Stomach (tissue), 4 donors: ENCODE results near the gene TPI1.

Experiments used
- POLR2A ChIP-seq, 4 donors: fragments of 450-650 bp; IDR thresholded peaks; one replicate each; pipeline ENCODE4 v1.6.1; 2016; ENCODE audit warnings: antibody characterized with exemption in 4 of 4, control low read depth in 2 of 4, mild to moderate bottlenecking in 1 of 4, moderate library complexity in 1 of 4
- TF ChIP-seq, protein P1 (sequence below), 7 experiments: fragments of 450-650 bp in 4 of 7; fragments of 200-600 bp in 3 of 7; sonication (generic) in 3 of 7; IDR thresholded peaks; one replicate each; pipeline ENCODE4 v1.5.1; 2016 to 2019; ENCODE audit warnings: antibody characterized with exemption in 7 of 7, control low read depth in 2 of 7, mild to moderate bottlenecking in 1 of 7

- TF ChIP-seq, protein P1, sequence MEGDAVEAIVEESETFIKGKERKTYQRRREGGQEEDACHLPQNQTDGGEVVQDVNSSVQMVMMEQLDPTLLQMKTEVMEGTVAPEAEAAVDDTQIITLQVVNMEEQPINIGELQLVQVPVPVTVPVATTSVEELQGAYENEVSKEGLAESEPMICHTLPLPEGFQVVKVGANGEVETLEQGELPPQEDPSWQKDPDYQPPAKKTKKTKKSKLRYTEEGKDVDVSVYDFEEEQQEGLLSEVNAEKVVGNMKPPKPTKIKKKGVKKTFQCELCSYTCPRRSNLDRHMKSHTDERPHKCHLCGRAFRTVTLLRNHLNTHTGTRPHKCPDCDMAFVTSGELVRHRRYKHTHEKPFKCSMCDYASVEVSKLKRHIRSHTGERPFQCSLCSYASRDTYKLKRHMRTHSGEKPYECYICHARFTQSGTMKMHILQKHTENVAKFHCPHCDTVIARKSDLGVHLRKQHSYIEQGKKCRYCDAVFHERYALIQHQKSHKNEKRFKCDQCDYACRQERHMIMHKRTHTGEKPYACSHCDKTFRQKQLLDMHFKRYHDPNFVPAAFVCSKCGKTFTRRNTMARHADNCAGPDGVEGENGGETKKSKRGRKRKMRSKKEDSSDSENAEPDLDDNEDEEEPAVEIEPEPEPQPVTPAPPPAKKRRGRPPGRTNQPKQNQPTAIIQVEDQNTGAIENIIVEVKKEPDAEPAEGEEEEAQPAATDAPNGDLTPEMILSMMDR (IDR thresholded peaks at IDR 0.05) = no peak
- TF ChIP-seq POLR2A (IDR thresholded peaks at IDR 0.05) = no peak
Observed at GRCh38 chr12:6903722-6904121, 36.4 kb downstream of the TPI1 start.
